ENCODE measurements around the gene CACFD1.
"Not testable (repeated sequence)": the region's sequence is repeated elsewhere in the genome, so short reads cannot be mapped to it uniquely, and the experiment has no call there.

Gene CACFD1

GRCh38 chr9:133441571-133441970 is 18.2 kb upstream of the CACFD1 start:
- DNase-seq: no peak

- no peak for DNase-seq
Observed at GRCh38 chr9:133443248-133443647, 16.5 kb upstream of the CACFD1 start.

- no peak for DNase-seq
Observed at GRCh38 chr9:133443982-133444381, 15.8 kb upstream of the CACFD1 start.

- DNase-seq: no peak
Observed at GRCh38 chr9:133445293-133445969, 14.3 kb upstream of the CACFD1 start.

- DNase-seq: no peak
Observed at GRCh38 chr9:133448487-133448972, 11.2 kb upstream of the CACFD1 start.

- DNase-seq: no peak
Observed at GRCh38 chr9:133449760-133450159, 10.0 kb upstream of the CACFD1 start.

GRCh38 chr9:133451865-133452264 is 7.9 kb upstream of the CACFD1 start:
- not testable (repeated sequence) for DNase-seq

GRCh38 chr9:133452562-133452961 is 7.2 kb upstream of the CACFD1 start:
- DNase-seq: no peak

GRCh38 chr9:133453651-133454050 is 6.1 kb upstream of the CACFD1 start:
- no peak for DNase-seq

- DNase-seq: no peak
Observed at GRCh38 chr9:133454325-133454724, 5.5 kb upstream of the CACFD1 start.

- no peak for DNase-seq
Observed at GRCh38 chr9:133454943-133455673, 4.7 kb upstream of the CACFD1 start.

GRCh38 chr9:133455936-133456335 is 3.8 kb upstream of the CACFD1 start:
- DNase-seq: no peak

- DNase-seq: no peak
Observed at GRCh38 chr9:133456409-133456808, 3.4 kb upstream of the CACFD1 start.

GRCh38 chr9:133457233-133457632 is 2.5 kb upstream of the CACFD1 start:
- DNase-seq: no peak

- DNase-seq: no peak
Observed at GRCh38 chr9:133457748-133458147, 2.0 kb upstream of the CACFD1 start.

GRCh38 chr9:133458643-133459312 is 1.0 kb upstream of the CACFD1 start:
- no peak for DNase-seq

GRCh38 chr9:133460405-133461175 is 812 bp downstream of the CACFD1 start:
- no peak for DNase-seq

GRCh38 chr9:133461975-133462374 is 2.2 kb downstream of the CACFD1 start:
- DNase-seq: no peak

- DNase-seq: no peak
Observed at GRCh38 chr9:133463234-133463863, 3.6 kb downstream of the CACFD1 start.

GRCh38 chr9:133463864-133464615 is 4.3 kb downstream of the CACFD1 start:
- no peak for DNase-seq

- no peak for DNase-seq
Observed at GRCh38 chr9:133464638-133465037, 4.9 kb downstream of the CACFD1 start.

- no peak for DNase-seq
Observed at GRCh38 chr9:133465984-133466383, 6.2 kb downstream of the CACFD1 start.

Data from CD4-positive, alpha-beta T cell treated with Interleukin-17A for 4 hours (primary cell).